SK-N-SH (cell line): Measurements from ENCODE around the gene ATG2A. TPM values are rescaled to one million over a fixed set of nuclear protein-coding genes. Genes with fewer than 3 reads are reported as not detected.

Experiments used
- CTCF ChIA-PET: fragments of 300-600, 350-600 bp; formaldehyde crosslinking; extraction: SDS; loops from one replicate; lab custom pipeline; 2021; lab: Yijun Ruan, JAX
- POLR2A ChIA-PET: fragments of 350-600 bp; sonication (Branson Sonifier 250); formaldehyde crosslinking; extraction: SDS; loops from one replicate; lab custom pipeline; 2020; ENCODE audit warnings: antibody characterized with exemption, inconsistent platforms; lab: Yijun Ruan, JAX
- DNase-seq: peaks from one replicate; pipeline ENCODE4 v3.0.0; 2012
- H2AFZ ChIP-seq: fragments of 200-600 bp; sonication (generic); 2 replicates; pipeline ENCODE4 v1.8.1; 2016; ENCODE audit warnings: antibody characterized with exemption, mild to moderate bottlenecking, low read depth
- H3F3A ChIP-seq: fragments of 200-600 bp; sonication (generic); replicated peaks from 2 replicates; pipeline ENCODE3; 2016; ENCODE audit warnings: antibody characterized with exemption, mild to moderate bottlenecking; ENCODE audit not compliant: insufficient read depth
- H3K27ac ChIP-seq, 2 experiments: fragments of 200-500 bp in 1 of 2; fragments of 200-600 bp in 1 of 2; sonication (Bioruptor generic) in 1 of 2; sonication (generic), shearing (Covaris generic) in 1 of 2; 2 replicates each; pipeline versions ENCODE4 v1.5.1 to v1.6.1; 2014 to 2016; ENCODE audit warnings: low read depth in 2 of 2, inconsistent platforms in 1 of 2, low read length in 1 of 2, mild to moderate bottlenecking in 1 of 2, mixed read lengths in 1 of 2
- H3K27me3 ChIP-seq: fragments of 200-600 bp; sonication (generic), shearing (Covaris generic); 2 replicates; pipeline ENCODE4 v1.6.1; 2016; ENCODE audit warnings: mixed run types; ENCODE audit not compliant: insufficient read depth
- H3K36me3 ChIP-seq, 2 experiments: fragments of 200-500 bp in 1 of 2; fragments of 200-600 bp in 1 of 2; sonication (Bioruptor generic) in 1 of 2; sonication (generic) in 1 of 2; replicated peaks in 1 of 2; 2 replicates each; pipeline versions ENCODE3 to v1.5.1; 2014 to 2016; ENCODE audit warnings: low read length in 1 of 2, mild to moderate bottlenecking in 1 of 2; ENCODE audit not compliant: insufficient read depth in 2 of 2, control insufficient read depth in 1 of 2
- H3K4me1 ChIP-seq, 2 experiments: fragments of 200-500 bp in 1 of 2; fragments of 200-600 bp in 1 of 2; sonication (Bioruptor generic) in 1 of 2; sonication (generic), shearing (Covaris generic) in 1 of 2; 2 replicates each; pipeline versions ENCODE4 v1.5.1 to v1.6.1; 2014 to 2016; ENCODE audit warnings: low read depth in 1 of 2, low read length in 1 of 2, mixed run types in 1 of 2; ENCODE audit not compliant: insufficient read depth in 2 of 2, control insufficient read depth in 1 of 2
- H3K4me2 ChIP-seq: fragments of 200-600 bp; sonication (generic), shearing (Covaris generic); 2 replicates; pipeline ENCODE4 v1.6.1; 2017; ENCODE audit warnings: mixed run types
- H3K4me3 ChIP-seq, 2 experiments: fragments of 200-500 bp in 1 of 2; fragments of 200-600 bp in 1 of 2; sonication (Bioruptor generic) in 1 of 2; sonication (generic), shearing (Covaris generic) in 1 of 2; 2 replicates each; pipeline versions ENCODE4 v1.5.1 to v1.8.1; 2014 to 2016; ENCODE audit warnings: low read depth in 2 of 2, inconsistent platforms in 1 of 2, low read length in 1 of 2, mild to moderate bottlenecking in 1 of 2, mixed read lengths in 1 of 2, moderate library complexity in 1 of 2
- H3K79me2 ChIP-seq: fragments of 200-600 bp; sonication (generic); 2 replicates; pipeline ENCODE4 v1.8.1; 2017; ENCODE audit warnings: mild to moderate bottlenecking; ENCODE audit not compliant: insufficient read depth
- H3K9ac ChIP-seq: fragments of 200-600 bp; sonication (generic); 2 replicates; pipeline ENCODE4 v1.6.1; 2017; ENCODE audit warnings: mixed run types
- H3K9me2 ChIP-seq: fragments of 200-600 bp; sonication (generic); 2 replicates; pipeline ENCODE4 v1.6.1; 2017; ENCODE audit warnings: mixed run types
- H3K9me3 ChIP-seq: fragments of 200-600 bp; sonication (generic); 2 replicates; pipeline ENCODE4 v1.6.1; 2017; ENCODE audit warnings: mixed run types, mild to moderate bottlenecking, moderate library complexity
- H4K20me1 ChIP-seq: fragments of 200-600 bp; sonication (generic); 2 replicates; pipeline ENCODE4 v1.6.1; 2017; ENCODE audit warnings: mild to moderate bottlenecking, mixed run types; ENCODE audit not compliant: insufficient read depth
- CHD2 ChIP-seq: fragments of 150-350 bp; IDR thresholded peaks from 2 replicates; pipeline ENCODE4 v1.6.1; 2018; ENCODE audit warnings: low read length; ENCODE audit not compliant: partially characterized antibody
- EP300 ChIP-seq, 2 experiments: IDR thresholded peaks; 2 replicates each; pipeline versions ENCODE4 v1.4.0 to v1.6.1; 2012; ENCODE audit warnings: borderline replicate concordance in 1 of 2, low read depth in 1 of 2, low read length in 1 of 2
- FOXM1 ChIP-seq: IDR thresholded peaks from 2 replicates; pipeline ENCODE4 v1.4.0; 2012; ENCODE audit warnings: low read depth, mild to moderate bottlenecking
- MXI1 ChIP-seq: IDR thresholded peaks from 2 replicates; pipeline ENCODE4 v1.6.1; 2012; ENCODE audit warnings: mild to moderate bottlenecking, low read depth, low read length, improper control_type of control experiment
- SIN3A ChIP-seq: IDR thresholded peaks from 2 replicates; pipeline ENCODE4 v1.6.1; 2012; ENCODE audit warnings: low read depth, mild to moderate bottlenecking, low read length, moderate library complexity, borderline replicate concordance
- SMC3 ChIP-seq: IDR thresholded peaks from 2 replicates; pipeline ENCODE4 v1.6.1; 2012; ENCODE audit warnings: low read depth, low read length, improper control_type of control experiment
- TAF1 ChIP-seq: IDR thresholded peaks from 2 replicates; pipeline ENCODE4 v1.6.1; 2012; ENCODE audit warnings: low read depth, mild to moderate bottlenecking, low read length, moderate library complexity, borderline replicate concordance
- TEAD4 ChIP-seq: IDR thresholded peaks from 2 replicates; pipeline ENCODE4 v1.4.0; 2012; ENCODE audit warnings: mild to moderate bottlenecking, borderline replicate concordance; ENCODE audit not compliant: insufficient read depth
- YY1 ChIP-seq: IDR thresholded peaks from 2 replicates; pipeline ENCODE4 v1.4.0; 2012; ENCODE audit warnings: low read depth, mild to moderate bottlenecking
- WGBS: methylation state at CpG from one replicate; pipeline ENCODE4 v1.1.6; 2017; ENCODE audit warnings: low lambda C conversion rate; 5-methylcytosine and 5-hydroxymethylcytosine counted together
- polyA plus RNA-seq, 3 experiments: library from polyadenylated mRNA; depleted of rRNA; stranded (reverse); fragments of >200 nt; gene quantifications; 2 replicates each; pipeline ENCODE4 v1.2.3, GENCODE V29; 2012
- TF ChIP-seq, protein P1 (sequence below): fragments of 200-600 bp; sonication (generic); IDR thresholded peaks from 2 replicates; pipeline ENCODE4 v1.6.1; 2017; ENCODE audit warnings: antibody characterized with exemption, mild to moderate bottlenecking, moderate library complexity
- TF ChIP-seq, protein P2 (sequence below): fragments of 150-350 bp; IDR thresholded peaks from 2 replicates; pipeline ENCODE4 v1.6.1; 2017; ENCODE audit warnings: antibody characterized with exemption, low read length, low read depth, borderline replicate concordance

ATG2A gene
- polyA plus RNA-seq, 1 of the 3 experiments (the other 2 are of a cell fraction), result 7.1 TPM

DNA sequence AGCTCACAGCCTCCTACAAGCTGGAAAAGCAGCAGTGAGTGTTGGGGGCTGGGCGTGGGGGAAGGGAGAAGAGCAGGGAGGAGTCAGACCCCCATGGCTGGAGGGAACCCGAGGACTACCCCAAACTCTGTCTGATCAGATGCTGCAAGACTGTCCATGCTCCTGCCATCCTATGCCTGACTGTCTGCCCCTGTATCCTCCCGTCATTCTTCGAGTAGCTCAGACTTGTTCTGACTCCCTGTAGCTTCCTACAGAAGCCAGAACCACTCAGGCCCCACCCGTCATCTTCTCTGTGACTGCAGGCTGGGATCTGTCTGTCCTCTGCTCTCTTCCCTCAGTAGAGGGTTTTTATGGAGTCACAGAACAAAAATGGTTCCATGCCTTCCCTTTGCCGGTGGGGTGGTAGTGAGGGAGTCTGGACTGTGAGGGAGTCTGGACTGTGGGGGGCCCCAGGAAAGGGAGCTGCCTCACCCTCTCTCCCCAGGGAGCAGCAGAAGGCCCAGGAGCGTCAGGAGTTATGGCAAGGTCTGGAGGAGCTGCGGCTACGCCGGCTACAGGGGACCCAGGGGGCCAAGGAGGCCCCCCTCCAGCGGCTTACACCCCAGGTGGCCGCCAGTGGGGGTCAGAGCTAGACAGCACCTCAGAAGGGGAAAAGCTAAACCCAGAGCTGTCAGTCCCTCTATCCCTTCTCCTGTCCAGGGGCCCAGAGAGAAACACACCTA, 16.4 kb upstream of the ATG2A start:
- Histone ChIP-seq H4K20me1 (no peaks in the 10 kb centered on the region), H3K9ac (no peak overlapping the region), H3K4me3 (no peak overlapping the region), H2AFZ (no peak overlapping the region), H3K36me3 (peaks cover 11 to 35% of the 10 kb centered on the region in 2 experiments), H3K79me2 (no peaks in the 10 kb centered on the region), H3K4me1 (peaks cover 0 to 6% of the 10 kb centered on the region in 2 experiments; a peak in 1 of 4 replicates), H3K4me2 (no peak overlapping the region), H3K9me3 (no peaks in the 10 kb centered on the region), H3F3A (no peaks in the 10 kb centered on the region), H3K27ac (no peak overlapping the region), H3K27me3 (no peaks in the 10 kb centered on the region), H3K9me2 (no peaks in the 10 kb centered on the region)
- ChIA-PET POLR2A (no interaction called here), CTCF (interaction anchor here (1.0 to 1.3 kb wide), 2 partner anchors 11 to 81 kb away, joined by 3 to 4 read pairs; partner anchors contain the start of gene ARL2)
- WGBS, result 87% methylated on average over 12 of the region's 12 CpGs
- TF ChIP-seq SIN3A (no peak), MXI1 (no peak), EP300 (IDR thresholded peaks at IDR 0.05; ENCODE audit: borderline replicate concordance in 1 of 2, low read depth in 1 of 2, low read length in 1 of 2) (no peak), YY1 (no peak), FOXM1 (no peak), SMC3 (no peak), CHD2 (no peak), TEAD4 (no peak), TAF1 (no peak)
- TF ChIP-seq, protein P1, sequence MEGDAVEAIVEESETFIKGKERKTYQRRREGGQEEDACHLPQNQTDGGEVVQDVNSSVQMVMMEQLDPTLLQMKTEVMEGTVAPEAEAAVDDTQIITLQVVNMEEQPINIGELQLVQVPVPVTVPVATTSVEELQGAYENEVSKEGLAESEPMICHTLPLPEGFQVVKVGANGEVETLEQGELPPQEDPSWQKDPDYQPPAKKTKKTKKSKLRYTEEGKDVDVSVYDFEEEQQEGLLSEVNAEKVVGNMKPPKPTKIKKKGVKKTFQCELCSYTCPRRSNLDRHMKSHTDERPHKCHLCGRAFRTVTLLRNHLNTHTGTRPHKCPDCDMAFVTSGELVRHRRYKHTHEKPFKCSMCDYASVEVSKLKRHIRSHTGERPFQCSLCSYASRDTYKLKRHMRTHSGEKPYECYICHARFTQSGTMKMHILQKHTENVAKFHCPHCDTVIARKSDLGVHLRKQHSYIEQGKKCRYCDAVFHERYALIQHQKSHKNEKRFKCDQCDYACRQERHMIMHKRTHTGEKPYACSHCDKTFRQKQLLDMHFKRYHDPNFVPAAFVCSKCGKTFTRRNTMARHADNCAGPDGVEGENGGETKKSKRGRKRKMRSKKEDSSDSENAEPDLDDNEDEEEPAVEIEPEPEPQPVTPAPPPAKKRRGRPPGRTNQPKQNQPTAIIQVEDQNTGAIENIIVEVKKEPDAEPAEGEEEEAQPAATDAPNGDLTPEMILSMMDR, result no peak
- DNase-seq, result no peak

DNA sequence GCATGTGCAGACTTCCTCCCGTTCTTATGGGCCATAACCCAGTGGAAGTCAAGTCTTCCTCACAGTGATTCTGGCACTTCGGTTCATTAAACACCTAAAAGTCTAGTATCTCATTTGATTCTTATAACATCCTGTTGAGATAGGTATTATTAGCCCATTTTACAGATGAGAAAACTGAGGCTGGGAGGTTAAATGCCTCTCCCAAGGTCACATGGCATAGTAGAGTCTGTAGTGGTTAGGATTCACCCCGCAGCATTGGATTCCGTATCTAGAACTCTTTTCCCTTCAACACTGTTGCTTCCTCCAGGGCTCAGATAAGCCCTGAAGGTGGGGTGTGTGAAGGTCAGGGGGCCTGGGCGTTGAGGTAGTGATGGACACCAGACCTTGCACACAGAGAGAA, 15.3 kb upstream of the ATG2A start:
- Histone ChIP-seq H3K9ac (no peak overlapping the region), H3K9me2 (no peaks in the 10 kb centered on the region), H4K20me1 (no peaks in the 10 kb centered on the region)
- POLR2A ChIA-PET, result no interaction called here
- TF ChIP-seq, protein P1, result no peak
- TF ChIP-seq, protein P2, sequence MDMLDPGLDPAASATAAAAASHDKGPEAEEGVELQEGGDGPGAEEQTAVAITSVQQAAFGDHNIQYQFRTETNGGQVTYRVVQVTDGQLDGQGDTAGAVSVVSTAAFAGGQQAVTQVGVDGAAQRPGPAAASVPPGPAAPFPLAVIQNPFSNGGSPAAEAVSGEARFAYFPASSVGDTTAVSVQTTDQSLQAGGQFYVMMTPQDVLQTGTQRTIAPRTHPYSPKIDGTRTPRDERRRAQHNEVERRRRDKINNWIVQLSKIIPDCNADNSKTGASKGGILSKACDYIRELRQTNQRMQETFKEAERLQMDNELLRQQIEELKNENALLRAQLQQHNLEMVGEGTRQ, result no peak
- TF ChIP-seq, all 33 proteins: peak for 0
- Histone ChIP-seq H3F3A (no peaks in the 10 kb centered on the region), H3K4me3 (no peak overlapping the region), H3K27me3 (no peaks in the 10 kb centered on the region), H3K9me3 (no peaks in the 10 kb centered on the region), H3K4me2 (no peak overlapping the region), H3K27ac (no peak overlapping the region), H2AFZ (no peak overlapping the region), H3K36me3 (peaks cover 11 to 43% of the 10 kb centered on the region in 2 experiments), H3K79me2 (no peaks in the 10 kb centered on the region), H3K4me1 (peaks cover 0 to 6% of the 10 kb centered on the region in 2 experiments; a peak in 1 of 4 replicates)
- DNase-seq, result no peak
- CTCF ChIA-PET, result no interaction called here
- 81% methylated on average over 5 of the region's 5 CpGs for WGBS
